Dedifferentiated amniotic fluid mesenchymal stem cell (primary cell): ENCODE results near the gene PBRM1.
A peak's percentile ranks its signal among the peaks of the same experiment; 100 is the strongest.
"Not testable (repeated sequence)": the region's sequence is repeated elsewhere in the genome, so short reads cannot be mapped to it uniquely, and the experiment has no call there.

Experiments
- DNase-seq: peaks from one replicate; pipeline ENCODE4 v3.0.0-alpha.2; 2016; ENCODE audit errors: extremely low spot score

PBRM1 gene

GRCh38 chr3:52704611-52705437 lies 19.1 kb upstream of the PBRM1 start:
- peak; percentile 48 for DNase-seq

GRCh38 chr3:52703341-52703740 lies 17.6 kb upstream of the PBRM1 start:
- DNase-seq: no peak

- no peak for DNase-seq
Measured at GRCh38 chr3:52697632-52697965, 11.9 kb upstream of the PBRM1 start.

- no peak for DNase-seq
Measured at GRCh38 chr3:52696830-52697631, 11.3 kb upstream of the PBRM1 start.

- no peak for DNase-seq
Measured at GRCh38 chr3:52695798-52696671, 10.3 kb upstream of the PBRM1 start.

- no peak for DNase-seq
Measured at GRCh38 chr3:52694528-52695189, 8.9 kb upstream of the PBRM1 start.

GRCh38 chr3:52693071-52693470 lies 7.4 kb upstream of the PBRM1 start:
- DNase-seq: no peak

GRCh38 chr3:52690560-52690959 lies 4.8 kb upstream of the PBRM1 start:
- DNase-seq: no peak

- DNase-seq: no peak
Measured at GRCh38 chr3:52689151-52689550, 3.4 kb upstream of the PBRM1 start.

GRCh38 chr3:52688266-52688665 lies 2.6 kb upstream of the PBRM1 start:
- DNase-seq: no peak

GRCh38 chr3:52685285-52685708 lies 416 bp downstream of the PBRM1 start:
- no peak for DNase-seq

- DNase-seq: no peak
Measured at GRCh38 chr3:52684184-52684583, 1.5 kb downstream of the PBRM1 start.

- DNase-seq: no peak
Measured at GRCh38 chr3:52683611-52684010, 2.1 kb downstream of the PBRM1 start.

GRCh38 chr3:52682016-52682415 lies 3.7 kb downstream of the PBRM1 start:
- DNase-seq: peak; percentile 51

GRCh38 chr3:52681596-52681995 lies 4.1 kb downstream of the PBRM1 start:
- no peak for DNase-seq

GRCh38 chr3:52679811-52680210 lies 5.9 kb downstream of the PBRM1 start:
- DNase-seq: no peak

GRCh38 chr3:52679199-52679538 lies 6.5 kb downstream of the PBRM1 start:
- DNase-seq: peak; percentile 66

GRCh38 chr3:52678265-52679198 lies 7.2 kb downstream of the PBRM1 start:
- DNase-seq: no peak

GRCh38 chr3:52676201-52676600 lies 9.5 kb downstream of the PBRM1 start:
- DNase-seq: not testable (repeated sequence)

GRCh38 chr3:52671676-52672075 lies 14.0 kb downstream of the PBRM1 start:
- DNase-seq: no peak
